GM23338 (cell line): ENCODE measurements around the gene CCDC169. TPM values are rescaled to one million over a fixed set of nuclear protein-coding genes. Genes with fewer than 3 reads are reported as not detected.
A peak's percentile ranks its signal among the peaks of the same experiment; 100 is the strongest.

Experiments used
- ATAC-seq: fragments of 200-7000 bp; cut with Tn5 transposase; 3 replicates; pipeline ENCODE4 v1.9.1; 2020
- DNase-seq: peaks from one replicate; pipeline ENCODE4 v3.0.0-alpha.2; 2015; ENCODE audit warnings: low spot score
- H2AFZ ChIP-seq: fragments of 200-600 bp; sonication (generic); 2 replicates; pipeline ENCODE4 v1.8.0; 2016; ENCODE audit warnings: antibody characterized with exemption, mild to moderate bottlenecking, moderate library complexity
- H3F3A ChIP-seq: fragments of 200-600 bp; sonication (generic); replicated peaks from 2 replicates; pipeline ENCODE4 v1.8.0; 2017; ENCODE audit warnings: antibody characterized with exemption, mixed run types, low read depth
- H3K27ac ChIP-seq: fragments of 200-600 bp; sonication (generic); 2 replicates; pipeline ENCODE4 v1.6.1; 2016; ENCODE audit warnings: low read depth
- H3K27me3 ChIP-seq: fragments of 200-600 bp; sonication (generic); 2 replicates; pipeline ENCODE4 v1.8.0; 2016; ENCODE audit warnings: mild to moderate bottlenecking, mixed run types, moderate library complexity; ENCODE audit not compliant: insufficient read depth
- H3K36me3 ChIP-seq: fragments of 200-600 bp; sonication (generic); 2 replicates; pipeline ENCODE4 v1.8.0; 2016; ENCODE audit warnings: mild to moderate bottlenecking; ENCODE audit not compliant: insufficient read depth
- H3K4me1 ChIP-seq: fragments of 200-600 bp; sonication (generic); 2 replicates; pipeline ENCODE4 v1.8.0; 2016; ENCODE audit warnings: mild to moderate bottlenecking, moderate library complexity; ENCODE audit not compliant: insufficient read depth
- H3K4me2 ChIP-seq: fragments of 200-600 bp; sonication (generic); 2 replicates; pipeline ENCODE4 v1.7.1; 2017; ENCODE audit warnings: mixed run types
- H3K4me3 ChIP-seq: fragments of 200-600 bp; sonication (generic); 2 replicates; pipeline ENCODE4 v1.6.1; 2016; ENCODE audit warnings: mixed run types
- H3K79me2 ChIP-seq: fragments of 200-600 bp; sonication (generic); replicated peaks from 2 replicates; pipeline ENCODE4 v1.8.0; 2017; ENCODE audit warnings: mild to moderate bottlenecking; ENCODE audit not compliant: insufficient read depth
- H3K9me2 ChIP-seq: fragments of 200-600 bp; sonication (generic); 2 replicates; pipeline ENCODE4 v1.8.0; 2017; ENCODE audit not compliant: insufficient read depth
- H4K20me1 ChIP-seq: fragments of 200-600 bp; sonication (generic); replicated peaks from 2 replicates; pipeline ENCODE4 v1.8.0; 2017; ENCODE audit warnings: mild to moderate bottlenecking; ENCODE audit not compliant: insufficient read depth
- H3K27ac Mint-ChIP-seq: 2 replicates; pipeline ENCODE4 v1.8.0; 2020; ENCODE audit warnings: inconsistent platforms, mild to moderate bottlenecking, moderate library complexity, mixed read lengths
- H3K27me3 Mint-ChIP-seq: 3 replicates; pipeline ENCODE4 v1.8.0; 2022; ENCODE audit warnings: low read depth, mild to moderate bottlenecking, moderate library complexity, mixed read lengths, inconsistent platforms; ENCODE audit not compliant: insufficient read depth, poor library complexity
- H3K36me3 Mint-ChIP-seq: 3 replicates; pipeline ENCODE4 v1.8.0; 2021; ENCODE audit warnings: low read depth, mild to moderate bottlenecking, inconsistent platforms, moderate library complexity, mixed read lengths
- H3K4me1 Mint-ChIP-seq: 3 replicates; pipeline ENCODE4 v1.8.0; 2020; ENCODE audit warnings: mild to moderate bottlenecking, inconsistent platforms, mixed read lengths
- H3K4me3 Mint-ChIP-seq: 3 replicates; pipeline ENCODE4 v1.8.0; 2021; ENCODE audit warnings: moderate library complexity, mild to moderate bottlenecking, inconsistent platforms, mixed read lengths
- H3K9me3 Mint-ChIP-seq: 3 replicates; pipeline ENCODE4 v1.8.0; 2020; ENCODE audit warnings: moderate library complexity, mild to moderate bottlenecking, inconsistent platforms, mixed read lengths
- CREB1 ChIP-seq: fragments of 250-450 bp; sonication (Bioruptor Pico); IDR thresholded peaks from 2 replicates; pipeline ENCODE4 v1.5.0; 2020; ENCODE audit warnings: low read depth, mild to moderate bottlenecking, moderate library complexity
- CTCF ChIP-seq, 2 experiments: fragments of 200-600 bp in 1 of 2; sonication (generic) in 1 of 2; conservative IDR thresholded peaks; 2 replicates each; pipeline versions ENCODE4 v1.5.1 to v1.6.1; 2016 to 2017; ENCODE audit warnings: antibody characterized with exemption in 2 of 2, low read depth in 2 of 2, mild to moderate bottlenecking in 2 of 2, moderate library complexity in 1 of 2
- ETS1 ChIP-seq: IDR thresholded peaks from 2 replicates; pipeline ENCODE4 v1.6.1; 2016; ENCODE audit warnings: antibody characterized with exemption
- EZH2 ChIP-seq: fragments of 200-600 bp; sonication (generic); IDR thresholded peaks from one replicate; pipeline ENCODE4 v1.8.0; 2017; ENCODE audit warnings: antibody characterized with exemption, mild to moderate bottlenecking, low read depth; ENCODE audit not compliant: unreplicated experiment
- EZH2phosphoT487 ChIP-seq: fragments of 200-600 bp; sonication (generic); IDR thresholded peaks from one replicate; pipeline ENCODE4 v1.8.1; 2018; ENCODE audit warnings: antibody characterized with exemption; ENCODE audit not compliant: unreplicated experiment
- JUNB ChIP-seq: IDR thresholded peaks from one replicate; pipeline ENCODE4 v1.6.1; 2016; ENCODE audit warnings: antibody characterized with exemption; ENCODE audit not compliant: unreplicated experiment
- NANOG ChIP-seq: IDR thresholded peaks from 2 replicates; pipeline ENCODE4 v1.6.1; 2016; ENCODE audit warnings: antibody characterized with exemption, borderline replicate concordance
- POLR2AphosphoS5 ChIP-seq: IDR thresholded peaks from 2 replicates; pipeline ENCODE4 v1.6.1; 2016; ENCODE audit warnings: antibody characterized with exemption, low read depth
- REST ChIP-seq: IDR thresholded peaks from one replicate; pipeline ENCODE4 v1.6.1; 2018; ENCODE audit warnings: antibody characterized with exemption; ENCODE audit not compliant: unreplicated experiment
- STAT1 ChIP-seq: IDR thresholded peaks from one replicate; pipeline ENCODE4 v1.6.1; 2016; ENCODE audit warnings: antibody characterized with exemption; ENCODE audit not compliant: unreplicated experiment
- ZNF114 ChIP-seq: fragments of 250-450 bp; sonication (Bioruptor Pico); IDR thresholded peaks from 2 replicates; pipeline ENCODE4 v1.5.0; 2020; ENCODE audit warnings: mild to moderate bottlenecking, moderate library complexity
- ZNF331 ChIP-seq: fragments of 250-450 bp; sonication (Bioruptor Pico); IDR thresholded peaks from 2 replicates; pipeline ENCODE4 v1.5.0; 2020; ENCODE audit warnings: low read depth, mild to moderate bottlenecking, moderate library complexity
- polyA plus RNA-seq: library from polyadenylated mRNA; unstranded; fragments of >200 nt; fragmentation: Nextera tagmentation; extraction: Ambion mirVana; gene quantifications from 2 replicates; pipeline ENCODE4 v1.2.1, GENCODE V29; 2016
- total RNA-seq: library from RNA; depleted of rRNA; stranded (reverse); fragments of >200 nt; shearing (Covaris generic); gene quantifications from 2 replicates; pipeline ENCODE4 v1.2.3, GENCODE V29; 2014

The CCDC169 gene
- total and polyA plus RNA-seq, 2 experiments from 2014 or later = 48.5 to 61.2 TPM

- H3K4me3 Mint-ChIP-seq = no peak overlapping the region
- H3K4me1 ChIP-seq = peaks cover 4% of the 10 kb centered on the region; the same call in 1 of the 2 replicates
- TF ChIP-seq ZNF331 (CRISPR knock-in tag) = no peak
- no peak for TF ChIP-seq POLR2AphosphoS5
- no peak for TF ChIP-seq ZNF114
- no peak for TF ChIP-seq JUNB
- TF ChIP-seq CTCF (conservative IDR thresholded peaks at IDR 0.05; ENCODE audit: low read depth in 2 of 2) = no peak
- no peak for TF ChIP-seq NANOG
- H3K36me3 ChIP-seq = peaks cover 39% of the 10 kb centered on the region
- H3K27me3 Mint-ChIP-seq = no peaks in the 10 kb centered on the region
- H4K20me1 ChIP-seq = no peaks in the 10 kb centered on the region
- peaks cover 50% of the 10 kb centered on the region for H3K36me3 Mint-ChIP-seq
- no peak overlapping the region for H2AFZ ChIP-seq
- no peaks in the 10 kb centered on the region for H3F3A ChIP-seq
- H3K27me3 ChIP-seq = no peaks in the 10 kb centered on the region
- H3K79me2 ChIP-seq = peaks cover 13% of the 10 kb centered on the region
- H3K4me3 ChIP-seq = no peak overlapping the region
- ATAC-seq = no peak
- H3K9me3 Mint-ChIP-seq = peaks cover 42% of the 10 kb centered on the region
- no peak overlapping the region for H3K27ac ChIP-seq
- no peak overlapping the region for H3K27ac Mint-ChIP-seq
- no peaks in the 10 kb centered on the region for H3K9me2 ChIP-seq
- no peaks in the 10 kb centered on the region; the same call in 2 of the 3 replicates for H3K4me1 Mint-ChIP-seq
- DNase-seq = no peak
- no peak overlapping the region for H3K4me2 ChIP-seq
Measured at GRCh38 chr13:36286006-36286405, 11.6 kb downstream of the CCDC169 start.

GRCh38 chr13:36282821-36283432 lies 14.7 kb downstream of the CCDC169 start:
- no peak overlapping the region for H3K4me2 ChIP-seq
- no peaks in the 10 kb centered on the region for H3K9me2 ChIP-seq
- Mint-ChIP-seq H3K27me3 (no peaks in the 10 kb centered on the region), H3K9me3 (peaks cover 15% of the 10 kb centered on the region), H3K4me1 (no peaks in the 10 kb centered on the region; the same call in 2 of the 3 replicates), H3K36me3 (peaks cover 24% of the 10 kb centered on the region), H3K4me3 (no peak overlapping the region), H3K27ac (no peak overlapping the region)
- no peaks in the 10 kb centered on the region; the same call in none of the 2 replicates for H3K79me2 ChIP-seq
- no peak overlapping the region for H3K4me3 ChIP-seq
- no peaks in the 10 kb centered on the region for H3K27me3 ChIP-seq
- no peak overlapping the region for H2AFZ ChIP-seq
- peak; percentile 72 for DNase-seq
- peaks cover 11% of the 10 kb centered on the region for H3K36me3 ChIP-seq
- no peaks in the 10 kb centered on the region for H4K20me1 ChIP-seq
- H3K27ac ChIP-seq = no peak overlapping the region
- H3K4me1 ChIP-seq = peaks cover 4% of the 10 kb centered on the region; the same call in 1 of the 2 replicates
- H3F3A ChIP-seq = no peaks in the 10 kb centered on the region
- no peak for TF ChIP-seq CREB1
- TF ChIP-seq ETS1 = no peak
- TF ChIP-seq EZH2phosphoT487 = no peak
- TF ChIP-seq STAT1 = no peak
- TF ChIP-seq CTCF (conservative IDR thresholded peaks at IDR 0.05; ENCODE audit: low read depth in 2 of 2) = peak; percentile 77 to 99
- no peak for TF ChIP-seq ZNF331 (CRISPR knock-in tag)
- TF ChIP-seq REST = no peak
- no peak for TF ChIP-seq EZH2
- peak; percentile 39; the same call in 2 of the 3 replicates for ATAC-seq
